NCI-H748 (cell line): Measurements from ENCODE around the gene PCSK5.

Experiments used
- DNase-seq: peaks from one replicate; lab custom pipeline; 2025; ENCODE audit not compliant: unreplicated experiment; lab: John Stamatoyannopoulos, UW

The PCSK5 gene

DNA sequence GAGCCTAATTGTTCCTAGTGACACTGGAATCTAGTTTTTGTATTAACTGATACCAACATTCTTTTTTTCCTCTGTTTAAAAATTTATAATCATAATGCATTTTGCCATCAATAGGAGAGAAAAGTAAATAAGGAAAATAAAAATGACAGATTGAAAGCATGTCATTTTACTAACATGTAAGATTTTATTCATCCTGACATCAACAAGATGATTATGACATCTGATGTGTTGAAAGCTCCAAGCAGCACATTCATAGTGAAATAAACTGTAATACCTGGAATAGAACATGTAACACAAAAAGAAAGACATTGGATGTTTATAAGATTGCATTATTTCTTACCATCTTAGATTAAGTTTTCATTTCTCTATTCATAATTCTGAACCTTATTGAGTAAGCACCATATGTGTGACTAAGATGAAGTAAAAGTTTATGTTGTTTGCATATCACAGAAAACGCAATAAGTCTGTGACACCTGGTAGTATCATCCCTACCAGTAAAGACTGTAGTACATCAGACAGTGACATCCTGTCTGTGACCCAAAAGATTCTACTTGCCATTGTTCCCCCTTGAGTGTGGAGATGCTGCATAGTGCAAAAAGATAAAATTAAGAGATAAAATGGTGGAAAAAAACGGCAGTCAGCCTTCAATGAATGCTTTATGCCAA lies 225.6 kb downstream of the PCSK5 start:
- no peak for DNase-seq

DNA sequence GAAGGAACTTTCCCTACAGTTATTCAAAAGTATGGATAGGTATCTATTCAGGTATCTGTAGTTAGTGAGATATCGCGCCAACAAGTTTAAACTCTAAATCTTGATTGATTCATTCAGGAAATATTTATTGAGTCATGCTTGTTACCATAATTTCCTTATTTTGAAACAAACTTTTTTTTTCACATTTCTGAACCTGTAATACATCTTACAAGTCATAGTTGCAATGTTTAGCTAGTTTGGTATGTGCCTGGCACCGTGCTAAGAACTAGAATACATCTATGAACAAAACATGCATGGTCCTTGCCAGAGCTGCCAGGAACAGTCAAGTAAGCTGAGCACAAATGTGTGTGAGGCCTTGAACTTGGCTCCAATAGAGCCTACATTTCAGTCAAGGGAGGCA lies 226.4 kb downstream of the PCSK5 start:
- DNase-seq: no peak

DNA sequence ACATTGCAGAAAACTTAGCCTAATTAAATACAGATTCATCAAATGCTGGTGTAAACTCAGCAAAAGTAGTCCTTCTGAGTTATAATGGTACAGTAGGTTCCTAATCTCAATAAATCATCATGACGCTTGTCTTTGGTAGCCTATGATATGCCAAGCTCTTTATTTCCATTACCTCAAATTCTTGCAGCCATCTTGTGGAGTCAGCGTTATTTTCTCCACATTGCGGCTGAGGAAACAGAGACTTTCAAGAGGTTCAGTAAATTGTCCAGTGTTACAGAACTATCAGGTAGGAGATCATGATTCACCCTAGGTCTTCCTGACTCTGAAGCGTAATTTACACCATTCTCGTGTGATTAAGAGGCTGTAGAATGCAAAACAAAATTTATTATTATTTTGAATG lies 237.2 kb downstream of the PCSK5 start:
- no peak for DNase-seq

DNA sequence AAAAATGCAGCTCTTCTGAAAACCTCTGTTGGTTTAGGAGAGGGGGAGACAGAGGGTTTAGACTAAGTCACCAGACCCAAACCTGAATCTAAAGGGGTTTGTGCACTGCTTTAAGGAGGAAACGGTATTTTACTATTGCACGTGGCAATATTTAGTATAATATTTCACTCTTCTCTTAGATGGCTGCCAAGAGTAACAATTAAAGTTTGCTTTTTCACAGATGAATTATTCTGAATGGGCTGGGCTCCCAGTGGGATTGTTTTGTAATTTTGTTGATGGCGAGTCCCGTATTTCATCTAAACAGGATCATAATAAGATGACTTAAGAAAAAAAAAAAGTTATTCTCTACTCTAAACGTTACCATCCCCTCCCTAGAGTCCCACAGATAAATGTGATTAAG lies 245.4 kb downstream of the PCSK5 start:
- DNase-seq: no peak

DNA sequence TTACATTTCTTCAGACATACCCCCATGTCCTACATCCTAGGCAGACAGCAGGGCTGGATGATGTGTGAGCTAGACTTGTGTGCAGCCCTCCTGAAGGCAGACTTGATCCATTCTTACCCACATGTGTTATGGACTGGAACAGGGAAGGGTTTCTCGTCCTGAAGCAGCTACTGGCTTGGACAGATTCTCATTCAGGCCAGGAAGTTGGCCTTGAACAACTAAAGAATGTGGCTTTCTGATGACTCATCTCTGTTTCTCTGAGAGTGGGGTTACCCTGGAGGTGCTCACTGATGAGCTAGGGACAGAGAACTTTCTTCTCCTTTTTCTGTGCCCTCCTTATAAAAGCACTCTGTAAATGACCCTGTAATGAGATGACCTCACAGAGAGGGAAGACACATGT lies 246.5 kb downstream of the PCSK5 start:
- DNase-seq: no peak

DNA sequence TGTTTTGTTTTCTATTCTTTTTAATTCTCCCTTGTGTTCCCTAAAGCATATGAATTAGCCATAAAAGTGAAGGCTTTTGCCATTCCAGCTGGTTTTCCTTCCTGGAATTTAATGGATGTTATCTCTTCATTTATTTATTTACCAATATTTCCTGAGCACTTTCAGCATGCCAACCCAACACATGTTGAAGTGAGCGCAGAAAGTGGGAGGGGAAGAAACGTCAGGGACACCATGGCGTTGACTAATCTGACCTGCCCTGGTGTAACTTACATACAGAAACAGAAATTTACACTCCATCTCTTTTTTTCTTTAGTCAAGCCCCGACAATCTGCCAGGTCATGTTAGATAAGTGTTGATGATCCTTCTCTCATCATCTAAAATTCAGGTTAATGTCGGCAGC lies 247.5 kb downstream of the PCSK5 start:
- DNase-seq: no peak

DNA sequence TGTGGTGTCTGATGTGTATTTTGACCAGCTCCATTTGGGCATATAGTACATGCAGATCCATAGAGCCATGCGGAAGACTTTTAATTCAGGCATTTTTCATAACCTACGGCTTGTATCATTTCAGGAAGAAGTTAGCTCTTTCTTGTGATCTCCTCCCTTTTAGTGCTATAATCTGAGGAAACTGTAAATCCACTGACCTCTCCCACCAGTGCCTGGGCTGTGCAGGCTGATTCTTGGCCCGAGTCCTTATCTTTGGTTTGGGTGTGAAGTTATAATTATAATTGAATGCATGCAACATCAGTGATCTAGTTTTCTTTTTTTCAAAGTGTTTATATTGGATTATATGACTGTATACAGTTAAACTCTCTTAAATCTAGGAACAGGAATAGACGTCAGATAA lies 247.9 kb downstream of the PCSK5 start:
- no peak for DNase-seq

DNA sequence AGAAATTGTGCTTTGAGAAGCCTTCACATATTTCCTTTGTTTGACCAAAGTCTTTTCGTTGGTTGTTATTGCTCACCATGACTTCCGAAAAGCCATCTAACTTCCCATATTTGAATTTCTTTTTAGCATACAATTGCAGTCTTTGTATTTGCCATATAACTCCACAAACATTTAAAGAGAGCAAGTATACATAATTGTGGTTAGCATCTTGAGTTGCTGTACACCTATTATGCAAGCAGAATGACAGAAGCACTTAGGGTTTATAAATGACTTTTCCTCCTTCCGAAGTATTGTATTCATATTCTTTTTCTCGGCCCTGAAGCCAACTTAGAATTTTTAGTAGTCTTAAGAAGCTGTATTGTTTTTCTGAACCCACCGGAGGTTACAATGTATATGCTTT lies 253.4 kb downstream of the PCSK5 start:
- no peak for DNase-seq

DNA sequence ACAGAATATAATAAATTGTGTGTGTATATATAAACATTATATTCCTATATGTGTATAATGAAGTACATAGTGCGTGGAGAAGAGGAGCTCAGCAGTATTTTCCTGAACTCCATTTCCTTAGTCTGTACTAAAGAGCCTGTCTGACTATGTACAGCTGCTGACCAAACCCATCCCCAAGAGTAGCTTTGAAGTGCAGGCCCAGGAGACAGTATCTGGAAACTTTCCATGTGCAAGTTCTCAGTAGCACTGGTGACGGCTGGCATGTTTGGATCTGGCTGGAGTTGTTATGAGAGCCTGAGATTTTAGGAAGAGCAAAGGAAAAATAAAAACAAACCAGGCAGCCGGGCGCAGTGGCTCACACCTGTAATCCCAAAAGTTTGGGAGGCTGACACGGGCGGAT lies 259.5 kb downstream of the PCSK5 start:
- no peak for DNase-seq

DNA sequence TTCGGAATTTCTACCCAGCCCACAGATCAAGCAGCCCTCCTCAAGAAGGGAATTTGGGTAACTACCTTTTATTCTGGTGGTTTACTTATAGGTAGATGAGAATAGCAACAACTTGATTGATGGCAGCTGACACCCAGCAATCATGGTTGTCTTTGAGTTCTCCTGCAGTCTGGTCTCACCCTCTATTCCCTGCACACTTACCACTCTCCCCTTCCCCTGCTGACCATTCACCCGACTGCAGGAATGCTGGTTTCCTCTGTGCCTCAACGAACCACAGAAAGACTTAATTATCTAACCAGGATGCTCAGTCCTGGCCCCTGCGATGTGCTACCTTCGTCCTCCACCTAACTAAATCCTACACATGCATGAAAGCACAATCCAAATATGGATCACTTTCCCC lies 260.8 kb downstream of the PCSK5 start:
- no peak for DNase-seq

DNA sequence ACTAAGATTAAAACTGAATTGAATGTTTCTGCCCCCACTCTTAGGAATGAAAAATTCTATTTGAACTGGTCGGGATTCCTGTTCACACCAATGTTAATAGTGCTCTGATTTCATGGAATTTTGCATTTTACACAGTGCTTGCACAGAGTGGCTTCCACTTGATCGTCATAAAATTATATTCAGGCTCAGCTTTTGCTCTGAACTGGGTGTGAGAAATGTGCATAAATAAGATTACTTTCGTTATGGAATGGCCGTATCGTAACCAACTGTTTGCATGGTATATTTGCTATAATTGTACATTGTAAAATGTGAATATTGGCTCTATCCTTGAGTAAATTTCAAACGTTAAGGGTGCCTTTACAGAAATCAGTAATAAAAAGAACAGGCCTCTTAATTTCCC lies 262.9 kb downstream of the PCSK5 start:
- DNase-seq: no peak

DNA sequence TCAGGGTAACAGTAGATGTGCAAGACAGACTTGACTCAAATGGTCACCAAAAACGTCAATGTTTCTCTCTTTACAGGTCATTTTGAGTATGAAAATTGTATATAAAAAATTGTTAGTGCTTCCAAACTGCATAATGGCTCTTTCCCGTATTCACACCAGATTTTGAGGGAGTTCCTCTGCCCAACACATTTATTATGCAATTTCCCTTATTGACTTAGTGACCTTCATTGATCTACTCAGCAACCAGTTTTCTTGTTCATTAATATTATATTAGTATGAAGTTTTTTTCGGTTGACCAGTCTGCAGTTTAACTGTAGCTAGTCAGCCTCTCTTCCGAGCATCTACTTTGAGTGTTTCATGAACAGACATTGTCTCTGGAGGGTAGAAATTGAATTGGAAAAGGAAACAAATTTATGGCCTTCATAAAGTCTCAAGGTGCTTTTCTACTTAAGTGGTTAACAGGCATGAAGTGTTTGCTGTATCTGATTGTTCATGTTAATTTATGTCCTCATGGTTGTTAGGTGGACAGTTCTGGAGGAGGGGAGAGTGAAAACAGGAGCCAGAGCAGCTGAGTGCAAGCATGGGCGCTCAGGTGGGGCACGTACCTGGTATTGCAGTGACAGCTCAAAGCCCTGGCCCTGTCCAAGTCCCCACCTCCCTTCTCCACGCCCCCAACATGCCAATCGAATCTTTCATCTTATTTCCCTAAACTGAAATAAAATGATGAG lies 263.6 kb downstream of the PCSK5 start:
- DNase-seq: peak; percentile 65

DNA sequence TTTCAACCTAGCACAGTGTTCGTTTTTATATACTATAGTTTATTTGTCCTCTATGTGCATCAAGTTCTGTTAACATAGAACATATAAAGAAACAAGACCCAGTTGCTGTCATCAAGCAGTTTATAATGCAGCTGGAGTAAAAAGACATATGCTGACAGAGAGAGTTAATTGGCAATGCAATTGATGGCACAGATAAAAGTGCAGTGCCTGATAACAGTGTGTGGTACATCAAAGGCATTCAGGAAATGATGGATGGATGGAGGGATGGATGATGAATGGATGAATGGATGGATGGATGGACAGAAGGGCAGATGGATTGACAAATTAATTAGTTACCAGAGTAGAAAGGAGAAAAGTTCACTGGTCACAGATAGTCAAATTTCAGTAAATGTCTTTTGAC lies 264.9 kb downstream of the PCSK5 start:
- no peak for DNase-seq

DNA sequence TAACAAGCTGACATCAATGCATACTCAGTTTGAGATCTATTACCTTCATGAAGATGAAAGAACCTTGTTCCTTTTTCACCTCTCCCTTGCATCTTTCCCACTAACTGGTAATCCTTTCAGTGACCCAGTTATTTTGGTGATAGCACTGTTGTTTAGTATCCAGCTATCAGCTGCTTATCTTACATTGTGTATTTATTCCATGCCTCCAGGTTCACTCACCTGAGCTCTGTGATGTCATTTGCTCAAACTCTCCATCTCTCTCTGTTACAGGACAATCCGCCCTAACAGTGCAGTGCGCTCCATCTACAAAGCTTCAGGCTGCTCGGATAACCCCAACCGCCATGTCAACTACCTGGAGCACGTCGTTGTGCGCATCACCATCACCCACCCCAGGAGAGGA lies 268.2 kb downstream of the PCSK5 start:
- DNase-seq: no peak

DNA sequence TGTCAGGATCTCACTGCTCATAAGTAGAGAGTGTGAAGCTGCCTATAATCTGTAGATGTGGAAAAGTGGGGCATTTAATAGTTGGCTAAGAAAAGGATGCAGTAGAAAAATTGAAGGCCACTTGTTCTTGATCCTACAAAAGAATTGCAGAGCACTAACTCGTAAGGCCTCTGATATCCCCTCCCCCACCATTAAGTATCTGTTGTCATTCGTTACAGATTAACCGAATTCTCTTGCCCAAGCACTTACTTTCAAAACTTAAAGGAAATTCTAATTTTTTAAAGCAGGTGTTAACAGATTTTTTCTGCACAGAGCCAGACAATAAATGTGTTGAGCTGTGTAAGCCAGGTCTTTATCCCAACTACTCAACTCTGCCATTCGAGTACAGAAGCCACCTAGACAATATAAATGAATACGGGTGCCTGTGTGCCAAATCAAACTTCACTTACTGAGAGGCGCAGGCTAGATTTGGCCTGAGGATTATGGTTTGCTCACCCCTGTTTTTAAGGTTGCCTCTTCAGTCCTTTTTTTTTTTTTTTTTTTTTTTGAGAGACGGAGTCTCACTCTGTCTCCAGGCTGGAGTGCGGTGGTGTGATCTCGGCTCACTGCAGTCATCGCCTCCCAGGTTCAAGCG lies 268.9 kb downstream of the PCSK5 start:
- no peak for DNase-seq

DNA sequence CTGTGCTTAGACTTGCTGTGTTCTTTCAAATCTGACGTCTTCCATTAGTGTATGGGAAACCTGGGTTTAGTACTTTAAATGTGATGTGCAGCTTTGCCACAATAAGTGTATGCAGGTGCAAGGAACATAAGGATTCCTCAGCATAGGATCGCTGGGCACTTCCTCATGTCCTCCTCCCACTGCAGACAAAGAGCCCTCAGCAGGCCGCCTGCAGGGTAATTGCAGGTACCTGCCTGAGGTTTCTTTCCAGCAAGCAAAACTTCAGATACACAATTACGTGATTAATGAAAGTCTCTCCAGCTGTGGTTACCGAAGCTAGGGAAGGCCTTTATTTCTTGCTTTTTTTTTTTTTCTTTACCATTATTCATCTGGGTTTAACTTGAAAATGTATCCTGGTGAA lies 270.6 kb downstream of the PCSK5 start:
- DNase-seq: peak; percentile 55

DNA sequence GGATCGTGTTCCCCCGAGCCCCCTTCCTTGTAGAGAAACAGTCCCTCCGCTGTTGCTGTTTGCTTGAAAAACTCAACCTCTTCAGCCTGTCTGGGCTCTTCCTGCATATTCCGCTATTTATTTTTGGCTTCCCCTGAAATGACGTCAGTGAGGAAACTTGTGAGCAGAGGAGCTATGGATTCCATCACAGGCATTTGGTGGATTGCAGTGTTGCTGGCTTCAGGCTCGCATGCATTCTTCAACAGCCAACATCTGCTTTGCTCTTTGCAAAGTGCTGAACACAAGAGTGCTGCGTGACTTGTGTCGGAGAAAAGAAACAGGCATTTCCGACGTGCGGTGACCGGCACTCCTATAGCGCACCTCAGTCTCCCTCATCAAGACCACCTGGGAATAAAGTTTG lies 271.1 kb downstream of the PCSK5 start:
- no peak for DNase-seq

DNA sequence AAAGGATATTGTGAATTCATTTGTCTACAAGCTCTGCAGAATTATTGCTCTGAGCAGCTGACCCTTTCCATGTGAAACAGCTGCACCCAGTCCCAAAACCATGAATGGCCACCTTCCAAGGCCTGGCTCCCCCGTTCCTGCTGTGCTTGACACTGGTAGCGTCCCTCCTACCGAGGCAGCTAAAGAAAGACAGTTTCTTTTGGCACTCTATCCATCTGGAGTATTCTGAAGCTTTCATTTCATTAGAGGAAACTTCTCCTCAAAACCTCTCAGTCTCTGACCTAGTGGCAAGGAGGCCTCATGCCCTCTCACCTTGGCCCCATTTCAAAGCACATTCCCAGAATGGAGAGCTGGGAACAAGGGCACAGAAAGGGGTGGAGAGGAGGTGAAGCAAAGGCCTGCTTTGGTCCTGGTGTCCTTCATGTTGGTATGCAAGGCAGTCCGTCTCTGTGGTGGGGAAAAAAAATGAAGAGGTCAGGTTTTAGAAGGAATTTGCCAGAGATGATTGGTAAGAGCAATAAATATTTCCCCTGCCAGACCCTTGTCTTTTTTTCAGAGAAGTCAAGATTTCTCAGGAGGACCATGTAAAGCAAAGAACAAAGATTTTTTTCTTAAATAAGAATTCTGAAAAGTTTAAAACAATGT lies 271.7 kb downstream of the PCSK5 start:
- no peak for DNase-seq

DNA sequence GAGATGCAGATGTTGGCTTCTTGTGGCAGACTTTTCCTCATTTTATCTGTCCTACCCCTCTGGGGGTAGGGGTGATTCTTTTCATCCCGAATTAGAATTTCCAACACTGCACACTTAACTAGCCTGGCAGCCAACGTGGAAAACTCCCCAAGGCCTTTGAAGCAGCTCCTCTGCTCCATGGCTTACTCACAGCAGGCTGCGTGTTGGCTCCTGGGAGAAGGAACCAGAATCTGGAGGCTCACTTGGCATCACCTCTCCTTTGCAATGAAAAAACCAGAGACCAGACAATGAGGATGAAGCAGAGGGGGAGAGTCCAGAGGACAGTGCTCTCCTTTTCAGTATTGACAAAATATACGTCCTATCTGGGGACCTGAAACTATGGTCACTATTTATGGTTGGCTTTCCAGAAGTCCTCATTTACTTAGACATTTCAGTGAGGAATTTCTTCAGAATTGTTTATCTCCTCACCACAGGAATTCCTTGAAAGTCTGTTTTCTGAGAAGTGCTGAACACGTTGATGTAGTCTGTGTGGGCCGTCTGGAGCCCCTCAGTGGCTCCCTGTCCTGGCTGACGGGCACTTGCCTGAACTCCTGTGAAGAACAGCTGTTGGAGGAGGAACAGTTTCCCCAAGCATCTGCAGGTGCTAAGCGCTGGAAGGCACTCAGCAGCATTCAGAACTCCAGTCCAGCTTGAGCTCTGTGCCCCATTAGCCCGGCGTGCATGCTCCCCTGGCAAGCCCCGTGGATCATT lies 272.5 kb downstream of the PCSK5 start:
- no peak for DNase-seq

DNA sequence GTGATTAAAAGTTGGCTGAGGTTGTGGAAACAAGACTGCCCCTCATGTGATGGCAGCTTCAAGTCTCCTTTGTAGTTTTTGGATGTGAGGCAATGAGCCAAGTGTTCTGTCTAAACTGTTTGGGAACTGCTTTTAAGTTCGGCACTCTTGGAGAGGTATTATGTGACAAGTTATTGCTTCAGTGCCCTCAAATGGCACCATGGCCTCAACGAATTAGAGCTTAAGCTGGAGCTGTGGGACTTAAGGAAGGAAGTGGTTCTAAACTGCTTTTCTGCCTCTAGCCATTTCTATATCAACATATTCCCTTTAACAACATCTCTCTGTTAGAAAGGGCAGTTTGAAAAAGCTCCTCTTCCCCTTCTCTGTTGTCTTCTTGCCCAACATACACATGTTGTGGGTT lies 276.1 kb downstream of the PCSK5 start:
- DNase-seq: no peak

DNA sequence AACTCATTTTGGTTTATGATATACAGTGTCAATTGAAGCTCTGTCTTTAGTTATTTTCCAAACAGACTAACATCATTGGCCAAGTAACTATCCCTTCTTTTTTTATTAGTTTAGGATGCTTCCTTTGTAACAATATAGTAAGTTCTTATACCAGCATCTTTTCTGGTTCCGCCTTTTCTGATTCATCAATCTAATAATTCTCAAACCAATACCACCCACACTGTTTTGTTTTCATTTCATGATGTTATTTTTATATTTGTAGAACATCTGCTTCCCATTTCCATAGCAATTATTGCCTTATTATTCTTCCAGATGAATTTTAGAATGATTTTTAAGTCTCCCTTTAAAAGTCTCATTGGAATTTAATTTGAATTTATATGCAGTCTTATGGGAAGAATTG lies 285.7 kb downstream of the PCSK5 start:
- DNase-seq: no peak
